Ovary (tissue), 10 donors: ENCODE results near the gene STEAP3. TPM values are rescaled to one million over a fixed set of nuclear protein-coding genes. Genes with fewer than 3 reads are reported as not detected.

ENCODE experiments used
- DNase-seq, 5 donors: peaks; one replicate each; pipeline ENCODE4 v3.0.0-alpha.2; 2019 to 2020
- H3K27ac ChIP-seq, 2 donors: fragments of 200-600 bp; one replicate each; pipeline versions ENCODE4 v1.5.1 to v1.8.0; 2019 to 2022
- H3K27me3 ChIP-seq: fragments of 200-600 bp; one replicate; pipeline ENCODE4 v1.8.0; 2022
- H3K36me3 ChIP-seq: fragments of 200-600 bp; sonication (generic); one replicate; pipeline ENCODE4 v1.5.1; 2019
- H3K4me1 ChIP-seq: one replicate; pipeline ENCODE4 v1.8.1; 2013; ENCODE audit warnings: mild to moderate bottlenecking, moderate library complexity; ENCODE audit not compliant: insufficient read depth
- H3K4me3 ChIP-seq: fragments of 200-600 bp; sonication (generic); one replicate; pipeline ENCODE4 v1.5.1; 2017
- H3K9me3 ChIP-seq, 2 donors: fragments of 200-600 bp in 1 of 2; sonication (generic) in 1 of 2; one replicate each; pipeline versions ENCODE4 v1.5.1 to v1.8.1; 2013 to 2019; ENCODE audit warnings: mild to moderate bottlenecking in 1 of 2, moderate library complexity in 1 of 2
- CTCF ChIP-seq, 3 donors: fragments of 450-650 bp in 2 of 3; fragments of 200-600 bp in 1 of 3; IDR thresholded peaks; one replicate each; pipeline versions ENCODE4 v1.5.1 to v1.8.0; 2016 to 2022; ENCODE audit warnings: antibody characterized with exemption in 3 of 3, mild to moderate bottlenecking in 1 of 3
- EP300 ChIP-seq: sonication (generic); formaldehyde crosslinking; IDR thresholded peaks from one replicate; pipeline ENCODE4 v1.6.1; 2017; ENCODE audit warnings: antibody characterized with exemption
- POLR2A ChIP-seq: fragments of 450-650 bp; IDR thresholded peaks from one replicate; pipeline ENCODE4 v1.6.1; 2017; ENCODE audit warnings: antibody characterized with exemption, mild to moderate bottlenecking, moderate library complexity
- WGBS, 3 donors: extraction: QIAGEN DNeasy Blood & Tissue Kit in 1 of 3; methylation state at CpG; one replicate each; pipeline versions ENCODE4 v1.1.5 to v1.1.7; 2013 to 2017; 5-methylcytosine and 5-hydroxymethylcytosine counted together
- intact Hi-C, 4 donors: fragments of 100-400 bp; cut with DNase I; formaldehyde crosslinking; loops; one replicate each; pipeline versions ENCODE4 v1.11.0 to v1.15.1; 2022 to 2023
- long read RNA-seq, 3 donors: library from polyadenylated mRNA in 2 of 3; unstranded in 2 of 3; transcript quantifications; one replicate each; pipeline ENCODE4 v2.0.0 and lab custom pipeline, GENCODE V29; 2021 to 2026
- polyA plus RNA-seq, 2 donors: library from polyadenylated mRNA; stranded (reverse); fragments of 200-250 nt in 1 of 2; fragments of 350-450 nt in 1 of 2; fragmentation: Illumina TruSeq in 1 of 2; extraction: RNeasy Lipid Tissue Mini Kit (QIAGEN cat#74804) in 1 of 2; gene quantifications; one replicate each; pipeline ENCODE4 v1.2.3, GENCODE V29; 2013 to 2014
- total RNA-seq, 7 donors: library from RNA; depleted of rRNA in 2 of 7; stranded (reverse); fragments of >200 nt in 2 of 7; fragmentation: NEBNext Ultra II Directional in 3 of 7; extraction: Animal tissue kit (Norgen Biotek cat#: 25700) in 3 of 7; gene quantifications; one replicate each; pipeline versions ENCODE4 v1.1.0 to v1.2.4, GENCODE V29; 2016 to 2023
- donor health status: DM: no; HTN: no; CAD: no; lungs with moderate emphysema.
- donor health status: DM: no; HTN: no; CAD: no.
- donor health status: Bipolar disorder and iron deficiency.
- donor health status: DM: yes; HTN: yes; CAD: no.
- donor health status: DM: no; HTN: no; CAD: no.
- donor health status: DM: yes; HTN: yes; CAD: no.

Gene STEAP3
- 10 to 100 TPM in 2 of 7 donors, 1 to 10 TPM in 5; 3.8 to 13.3 (median 5.8) TPM for total RNA-seq
- polyA plus RNA-seq: 1 to 10 TPM; 2.3 to 6.1 TPM
- long read RNA-seq, donor 1, transcript STEAP3-202 (5 exons, 1,871 nt): major isoform, 6 of 13 reads
- long read RNA-seq, donor 1, partial matches to known transcripts: 5 of 13 reads
- long read RNA-seq, donor 1, other reads (novel, unspliced or antisense): 2 of 13 reads
- long read RNA-seq, donor 2, partial matches to known transcripts: 17 of 35 reads
- long read RNA-seq, donor 2, other reads (novel, unspliced or antisense): 17 of 35 reads
- long read RNA-seq, donor 3, full-length matches to known transcripts: 10 of 25 reads
- long read RNA-seq, donor 3, partial matches to known transcripts: 13 of 25 reads
- long read RNA-seq, donor 3, other reads (novel, unspliced or antisense): 2 of 25 reads

- Histone ChIP-seq H3K36me3 (no peaks in the 10 kb centered on the region), H3K4me1 (no peaks in the 10 kb centered on the region), H3K27ac (peak within 1 kb of the TSS in 1 of 2 donors; percentile 30), H3K27me3 (no peaks in the 10 kb centered on the region), H3K9me3 (no peaks in the 10 kb centered on the region), H3K4me3 (peak within 1 kb of the TSS; percentile 43)
- DNase-seq: peak; percentile 59 to 76 (median 65)
- no peak for TF ChIP-seq EP300
- WGBS, 3 donors: 2 to 4% (median 2%) methylated on average over 39 to 89 of the region's 89 CpGs
- intact Hi-C loops: no loop called here
Observed at GRCh38 chr2:119223521-119224390, at the start of gene STEAP3. TSS of gene STEAP3 (plus strand) at chr2:119223834. CDS start at chr2:119231013, 7,179 bp downstream.

GRCh38 chr2:119174216-119174992 lies 49.2 kb upstream of the STEAP3 start:
- H3K9me3 ChIP-seq: no peaks in the 10 kb centered on the region
- no peaks in the 10 kb centered on the region for H3K4me1 ChIP-seq
- no peak for DNase-seq
- WGBS, 3 donors: 66 to 67% (median 67%) methylated on average over 22 of the region's 22 CpGs
- H3K27me3 ChIP-seq: no peaks in the 10 kb centered on the region
- no peak overlapping the region for H3K4me3 ChIP-seq
- intact Hi-C loops: no loop called here
- TF ChIP-seq CTCF (IDR thresholded peaks at IDR 0.05): no peak
- no peak for TF ChIP-seq EP300
- no peak for TF ChIP-seq POLR2A
- H3K36me3 ChIP-seq: no peaks in the 10 kb centered on the region
- H3K27ac ChIP-seq: no peak overlapping the region

- intact Hi-C loops: no loop called here
- H3K36me3 ChIP-seq: no peaks in the 10 kb centered on the region
- TF ChIP-seq POLR2A: no peak
- no peak for TF ChIP-seq CTCF (IDR thresholded peaks at IDR 0.05)
- no peak for TF ChIP-seq EP300
- no peak overlapping the region for H3K27ac ChIP-seq
- H3K27me3 ChIP-seq: no peaks in the 10 kb centered on the region
- H3K4me3 ChIP-seq: no peak overlapping the region
- no peak for DNase-seq
- no peaks in the 10 kb centered on the region for H3K4me1 ChIP-seq
- no peaks in the 10 kb centered on the region for H3K9me3 ChIP-seq
- WGBS, 3 donors: 76 to 88% (median 83%) methylated on average over 6 of the region's 6 CpGs
Observed at GRCh38 chr2:119174993-119175347, 48.7 kb upstream of the STEAP3 start.

DNA sequence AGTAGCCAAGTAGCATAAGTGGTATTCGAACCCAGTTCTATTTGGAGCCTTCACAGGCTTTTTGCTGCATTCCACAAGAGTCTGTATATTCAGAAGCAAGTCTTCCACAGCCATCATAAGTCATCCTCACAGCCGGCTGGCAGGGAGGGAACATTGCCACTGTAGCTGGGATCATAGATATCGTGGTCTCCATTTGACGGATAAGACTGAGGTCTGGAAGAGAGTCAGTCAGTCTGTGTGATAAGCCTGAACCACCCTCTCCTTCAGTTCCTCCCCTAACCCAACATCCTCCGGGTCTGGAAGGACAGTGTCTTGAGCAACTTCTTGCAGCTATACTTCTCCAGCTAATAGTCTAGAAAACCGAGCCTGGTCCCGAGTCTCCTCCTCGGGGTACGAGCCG lies 48.1 kb upstream of the STEAP3 start:
- Histone ChIP-seq H3K36me3 (no peaks in the 10 kb centered on the region), H3K27me3 (no peaks in the 10 kb centered on the region), H3K9me3 (no peaks in the 10 kb centered on the region), H3K27ac (no peak overlapping the region), H3K4me3 (no peak overlapping the region), H3K4me1 (no peaks in the 10 kb centered on the region)
- 72 to 78% (median 78%) methylated on average over 10 of the region's 10 CpGs for WGBS, 3 donors
- TF ChIP-seq EP300 (no peak), POLR2A (no peak), CTCF (IDR thresholded peaks at IDR 0.05) (no peak)
- intact Hi-C loops: no loop called here
- DNase-seq: no peak
